NK-92 (cell line): ENCODE data around the gene ZNF492.

Source experiments
- DNase-seq: peaks from one replicate; lab custom pipeline; 2025; ENCODE audit not compliant: unreplicated experiment; lab: John Stamatoyannopoulos, UW

ZNF492 gene

GRCh38 chr19:22633706-22634449 is at the start of gene ZNF492:
ZNF492 (plus strand) TSS chr19:22634324; CDS start chr19:22653400, 19,076 bp downstream.
- peak; percentile 25 for DNase-seq

GRCh38 chr19:22595422-22595821 is 38.7 kb upstream of the ZNF492 start:
- no peak for DNase-seq

GRCh38 chr19:22595918-22596341 is 38.2 kb upstream of the ZNF492 start:
- no peak for DNase-seq

- DNase-seq = no peak
These were observed 33.2 kb upstream of the ZNF492 start for GRCh38 chr19:22600690-22601648.

DNA sequence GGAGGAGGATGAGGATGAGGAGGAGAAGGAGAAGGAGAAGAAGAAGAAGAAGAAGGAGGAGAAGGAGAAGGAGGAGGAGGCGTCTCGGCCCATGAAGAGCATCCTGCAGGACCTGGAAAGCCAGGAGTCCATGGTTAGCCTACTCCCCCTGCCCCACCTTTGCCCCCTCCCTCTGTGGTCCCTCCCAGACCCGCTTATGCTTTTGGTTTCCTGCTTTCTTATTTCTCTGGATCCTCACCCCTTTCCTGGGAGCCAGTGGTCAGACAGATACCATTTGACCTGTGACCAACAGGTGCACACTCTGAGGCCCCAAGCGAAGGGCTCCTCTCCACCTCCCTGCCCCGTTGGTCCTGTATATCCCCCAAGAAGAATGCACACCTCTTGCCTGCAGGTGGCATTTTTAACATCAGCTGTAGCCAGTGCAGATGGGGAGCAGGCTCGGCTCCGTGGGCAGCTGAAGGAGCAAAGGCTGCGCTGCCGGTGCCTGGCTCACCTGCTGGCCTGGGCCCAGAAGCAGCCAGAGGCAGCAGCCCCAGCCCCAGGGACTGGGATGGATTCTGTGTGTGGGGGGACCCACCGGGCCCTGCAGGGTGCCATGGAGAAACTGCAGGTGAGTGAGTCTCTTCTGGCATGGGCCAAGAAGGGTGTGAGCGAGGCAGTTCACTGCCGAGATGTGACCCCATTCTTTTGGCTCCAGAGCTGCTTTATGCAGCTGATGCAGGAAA is 32.1 kb upstream of the ZNF492 start:
- DNase-seq = no peak

DNA sequence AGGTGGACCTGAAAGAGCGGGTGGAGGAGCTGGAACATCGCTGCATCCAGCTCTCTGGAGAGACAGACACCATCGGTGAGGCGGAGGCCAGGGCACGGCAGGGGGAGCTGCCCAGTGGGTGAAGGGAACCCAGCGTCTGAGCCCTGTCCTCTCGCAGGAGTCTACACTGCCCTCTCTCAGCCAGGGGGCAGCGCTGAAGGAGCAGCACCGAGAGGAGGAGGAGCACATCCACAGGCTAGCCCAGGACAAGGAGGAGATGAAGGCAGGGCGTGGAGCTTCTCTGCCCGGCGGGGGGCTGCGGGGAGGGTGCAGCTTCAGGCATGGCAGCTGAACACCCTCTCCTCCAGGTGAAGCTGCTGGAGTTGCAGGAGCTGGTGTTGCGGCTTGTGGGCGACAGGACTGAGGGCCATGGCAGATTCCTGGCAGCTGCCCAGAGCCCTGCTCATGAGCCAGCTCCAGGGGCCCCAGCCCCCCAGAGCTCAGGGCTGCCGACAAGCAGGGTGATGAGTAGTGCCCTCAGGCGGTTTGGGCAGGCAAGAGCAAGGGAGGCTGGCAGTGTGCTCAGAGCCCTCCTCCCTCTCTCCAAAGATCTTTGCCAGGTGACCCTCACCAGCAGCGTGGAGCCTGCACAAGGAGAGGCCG is 31.4 kb upstream of the ZNF492 start:
- no peak for DNase-seq

- no peak for DNase-seq
These were observed 30.3 kb upstream of the ZNF492 start for GRCh38 chr19:22603518-22604440.

- DNase-seq = no peak
These were observed 29.4 kb upstream of the ZNF492 start for GRCh38 chr19:22604571-22605274.

- no peak for DNase-seq
These were observed 28.6 kb upstream of the ZNF492 start for GRCh38 chr19:22605275-22606211.

DNA sequence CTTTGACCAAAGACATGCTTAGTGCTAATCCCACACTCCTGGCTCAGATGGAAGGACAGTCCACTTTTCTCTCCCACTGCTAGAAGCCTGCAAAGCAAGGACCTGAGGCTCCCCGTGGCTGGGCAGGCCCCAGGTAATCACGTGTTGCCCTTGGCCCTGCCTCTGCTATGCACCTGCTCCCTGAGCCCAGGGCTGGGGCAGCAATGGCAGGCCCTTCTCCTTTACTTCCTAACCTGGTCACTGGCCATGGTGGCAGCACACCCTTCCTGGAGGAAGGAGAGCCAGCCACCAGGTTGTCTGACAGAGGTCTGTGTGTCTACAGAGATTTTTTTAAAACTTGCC is 27.9 kb upstream of the ZNF492 start:
- DNase-seq = no peak

- no peak for DNase-seq
These were observed 27.0 kb upstream of the ZNF492 start for GRCh38 chr19:22606954-22607652.

GRCh38 chr19:22607653-22608430 is 26.3 kb upstream of the ZNF492 start:
- no peak for DNase-seq

- no peak for DNase-seq
These were observed 25.7 kb upstream of the ZNF492 start for GRCh38 chr19:22608441-22608840.

DNA sequence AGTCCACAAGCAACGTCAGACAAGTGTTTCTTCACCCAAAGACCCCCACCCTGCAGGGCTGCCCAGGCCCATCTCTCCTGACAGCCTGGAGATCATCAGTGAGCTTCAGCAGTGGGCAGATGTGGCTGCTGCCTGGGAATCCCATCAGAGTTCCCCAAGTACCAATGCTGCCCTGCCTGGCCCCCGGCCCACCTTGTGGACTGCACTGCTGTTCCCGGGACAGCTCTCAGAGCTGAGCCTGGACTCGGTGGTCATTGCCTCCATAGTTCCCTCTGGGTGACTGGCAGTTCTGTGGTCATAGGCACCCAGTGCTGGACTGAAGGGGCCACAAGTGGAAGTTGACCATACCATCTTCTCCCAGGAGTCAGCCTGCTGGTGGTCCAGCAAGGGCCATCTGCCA is 24.5 kb upstream of the ZNF492 start:
- DNase-seq = no peak

DNA sequence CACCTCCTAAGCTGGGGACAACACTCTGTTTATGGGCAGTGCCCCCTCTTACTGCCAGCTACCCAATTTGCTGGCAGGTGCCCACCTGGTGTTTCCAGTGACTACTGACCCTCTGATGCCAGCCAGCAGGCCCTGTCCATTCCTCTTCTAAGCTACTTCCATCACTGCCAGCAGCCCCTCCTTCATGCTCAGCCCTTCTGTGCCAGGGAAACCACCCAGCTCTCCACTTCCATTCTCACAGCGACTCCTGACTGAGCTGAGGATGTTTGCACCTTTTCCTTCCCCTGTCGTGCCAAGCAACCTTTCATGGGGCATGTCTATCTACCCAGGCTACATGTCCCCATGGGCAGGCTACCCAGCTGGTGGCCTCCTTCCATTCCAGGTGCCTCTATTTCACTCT is 24.0 kb upstream of the ZNF492 start:
- DNase-seq = no peak

DNA sequence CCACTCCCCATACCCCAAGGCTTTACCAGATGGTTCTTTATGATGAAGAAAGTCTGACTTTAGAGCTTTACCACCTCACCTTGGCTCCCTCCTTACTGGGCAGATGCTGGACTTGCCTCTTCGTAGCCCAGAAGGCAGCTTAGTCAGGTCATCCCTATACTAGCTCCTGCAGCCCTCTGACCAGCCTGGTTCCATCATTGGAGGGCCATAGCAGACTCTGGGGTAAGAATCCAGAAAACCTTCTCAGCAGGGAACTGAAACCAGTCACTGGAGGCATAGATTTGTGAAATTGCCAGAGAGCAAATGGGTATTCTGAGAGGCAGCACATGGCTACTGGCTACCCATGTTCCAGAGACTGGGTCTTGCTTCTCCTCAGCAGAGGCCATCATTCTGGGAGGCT is 21.8 kb upstream of the ZNF492 start:
- no peak for DNase-seq

DNA sequence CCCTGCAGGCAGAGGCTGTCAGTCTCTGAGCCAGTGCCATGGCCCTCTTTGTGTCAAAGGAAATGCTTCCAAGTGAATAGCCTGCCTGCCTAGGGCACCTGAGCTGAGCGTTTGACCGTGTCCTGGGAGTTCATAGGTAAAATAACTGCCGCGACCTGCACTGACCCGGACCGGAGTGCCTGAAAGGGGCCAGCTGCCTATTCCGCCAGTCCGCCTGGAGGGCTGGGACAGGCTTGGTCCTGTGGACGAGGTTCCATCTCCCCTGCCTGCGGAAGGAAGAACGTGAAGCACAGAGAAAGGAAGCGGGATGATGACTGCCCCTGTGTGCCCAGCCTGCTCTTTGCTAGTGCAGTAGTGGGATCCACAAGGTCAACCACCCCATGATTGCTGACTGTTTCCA is 17.5 kb upstream of the ZNF492 start:
- no peak for DNase-seq
